HG03025 (cell line): ENCODE measurements around the gene TERT.

Experiments used
- ATAC-seq: cut with Tn5 transposase; IDR thresholded peaks from one replicate; pipeline ENCODE4 v1.9.1; 2021; ENCODE audit warnings: mild to moderate bottlenecking, moderate library complexity; ENCODE audit not compliant: unreplicated experiment, low FRiP score

TERT gene

GRCh38 chr5:1319436-1320256 is 24.8 kb upstream of the TERT start:
- ATAC-seq = no peak

GRCh38 chr5:1318659-1319251 is 23.9 kb upstream of the TERT start:
- ATAC-seq = no peak

GRCh38 chr5:1317921-1318565 is 23.2 kb upstream of the TERT start:
- ATAC-seq = no peak

- ATAC-seq = no peak
Measured at GRCh38 chr5:1316588-1317340, 21.9 kb upstream of the TERT start.

- ATAC-seq = peak; percentile 48
Measured at GRCh38 chr5:1315709-1316587, 21.1 kb upstream of the TERT start.

- no peak for ATAC-seq
Measured at GRCh38 chr5:1315018-1315708, 20.3 kb upstream of the TERT start.

- no peak for ATAC-seq
Measured at GRCh38 chr5:1314564-1314982, 19.7 kb upstream of the TERT start.

- peak; percentile 50 for ATAC-seq
Measured at GRCh38 chr5:1312993-1313833, 18.3 kb upstream of the TERT start.

- ATAC-seq = no peak
Measured at GRCh38 chr5:1312206-1312605, 17.3 kb upstream of the TERT start.

GRCh38 chr5:1311439-1312055 is 16.7 kb upstream of the TERT start:
- no peak for ATAC-seq

- no peak for ATAC-seq
Measured at GRCh38 chr5:1310118-1310517, 15.2 kb upstream of the TERT start.

GRCh38 chr5:1304033-1304432 is 9.2 kb upstream of the TERT start:
- ATAC-seq = no peak

- no peak for ATAC-seq
Measured at GRCh38 chr5:1302258-1302657, 7.4 kb upstream of the TERT start.

- ATAC-seq = no peak
Measured at GRCh38 chr5:1300581-1301083, 5.8 kb upstream of the TERT start.

- ATAC-seq = no peak
Measured at GRCh38 chr5:1299961-1300360, 5.1 kb upstream of the TERT start.

- ATAC-seq = no peak
Measured at GRCh38 chr5:1299511-1299850, 4.6 kb upstream of the TERT start.

- ATAC-seq = no peak
Measured at GRCh38 chr5:1298723-1299510, 4.0 kb upstream of the TERT start.
